ENCODE measurements around the gene NPAS4. TPM values are rescaled to one million over a fixed set of nuclear protein-coding genes. Genes with fewer than 3 reads are reported as not detected.

Gene NPAS4
- total and polyA plus RNA-seq, 9 of the 15 experiments (the other 6 are each of a cell fraction or from before 2014, with no cell fraction given): not detected

DNA sequence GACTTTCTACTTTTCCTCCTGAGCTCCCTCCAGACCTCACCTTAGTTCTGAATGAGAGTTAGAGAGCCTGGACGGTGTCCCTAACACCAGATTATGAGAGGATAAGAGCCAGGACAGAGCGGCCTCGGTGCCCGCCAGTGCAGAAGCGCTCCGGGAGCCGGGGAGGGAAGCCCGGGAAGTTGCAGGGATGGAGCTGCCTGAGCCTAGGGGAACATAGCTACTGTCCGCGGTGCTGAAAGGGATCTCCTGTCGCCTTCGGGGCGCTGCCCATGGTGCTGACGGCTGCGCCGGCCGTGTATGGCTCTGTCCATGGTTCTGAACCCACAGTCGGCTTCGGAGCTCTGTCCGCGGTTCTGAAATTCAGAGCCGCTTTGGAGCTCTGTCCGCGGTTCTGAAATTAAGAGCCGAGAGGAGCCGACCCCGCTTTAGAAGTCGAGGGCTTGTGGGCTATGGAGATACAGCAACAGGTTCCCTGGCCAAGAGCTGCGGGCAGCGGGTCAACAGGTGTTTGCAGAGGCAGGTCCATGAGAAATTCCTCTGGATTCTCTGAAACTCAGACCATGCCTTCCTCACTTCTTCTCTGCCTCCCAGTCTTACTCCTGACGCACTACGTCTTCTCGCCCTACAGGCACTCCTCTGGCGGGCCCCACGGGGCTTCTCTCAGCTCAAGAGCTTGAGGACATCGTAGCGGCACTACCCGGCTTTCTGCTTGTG is 814 bp downstream of the NPAS4 start:
- ChIA-PET POLR2A (interaction anchor here (0.7 to 1.3 kb wide), 10 partner anchors 9 to 423 kb away, joined by 3 to 6 read pairs (median 3); partner anchors contain the start of genes MRPL11 and YIF1A), CTCF (ENCODE audit: low intra/inter-chr PET ratio) (interaction anchor here (0.6 to 1.3 kb wide), 3 partner anchors 8 to 112 kb away, joined by 3 to 4 read pairs (median 4); no protein-coding TSS in a partner anchor)
- Histone ChIP-seq H3K27ac (ENCODE audit: extremely low read depth, low read depth, low read length) (no peak overlapping the region), H3K4me3 (no peak overlapping the region), H3K4me1 (replicated peaks in 1 of 2; ENCODE audit: control insufficient read depth in 2 of 2, insufficient read depth in 2 of 2, low read length in 2 of 2) (peaks cover 2 to 13% of the 10 kb centered on the region in 2 experiments; a peak in 2 of 5 replicates), H3K9me1 (ENCODE audit: control insufficient read depth, insufficient read depth, low read length) (peaks cover 6% of the 10 kb centered on the region), H3K4me2 (ENCODE audit: insufficient read depth, low read length) (no peak overlapping the region), H4K20me1 (replicated peaks; ENCODE audit: control insufficient read depth, insufficient read depth, low read length) (peaks cover 16% of the 10 kb centered on the region), H3K9me3 (replicated peaks; ENCODE audit: control insufficient read depth, insufficient read depth, low read depth, low read length) (no peaks in the 10 kb centered on the region), H3K27me3 (ENCODE audit: control insufficient read depth in 2 of 2, insufficient read depth in 2 of 2, low read length in 2 of 2) (peaks cover 0 to 9% of the 10 kb centered on the region in 2 experiments; a peak in 1 of 5 replicates), H3K79me2 (ENCODE audit: control insufficient read depth, insufficient read depth, low read length) (no peaks in the 10 kb centered on the region), H3K9ac (ENCODE audit: insufficient read depth in 1 of 2, low read depth in 2 of 2, low read length in 2 of 2) (no peak overlapping the region), H2AFZ (ENCODE audit: low read depth, low read length) (no peak overlapping the region), H3K36me3 (ENCODE audit: control insufficient read depth, insufficient read depth, low read length) (no peaks in the 10 kb centered on the region)
- ATAC-seq (peak; percentile 75), DNase-seq (ENCODE audit: extremely low read depth in 1 of 4, low spot score in 3 of 4) (peak; percentile 86 to 91 (median 90)), FAIRE-seq (peak; percentile 70)
- BruUV-seq (replicated peaks): no TSS peak
- WGBS (ENCODE audit: insufficient coverage, low coverage, missing lambda C conversion rate): 11% methylated on average over 36 of the region's 38 CpGs
- in situ Hi-C loops (cut with MboI): no loop called here
- intact Hi-C loops (cut with micrococcal nuclease): no loop called here
- peak; percentile 79 for TF ChIP-seq ZNF143 (CRISPR knock-in tag; IDR thresholded peaks at IDR 0.05)
- TF ChIP-seq, protein P1, sequence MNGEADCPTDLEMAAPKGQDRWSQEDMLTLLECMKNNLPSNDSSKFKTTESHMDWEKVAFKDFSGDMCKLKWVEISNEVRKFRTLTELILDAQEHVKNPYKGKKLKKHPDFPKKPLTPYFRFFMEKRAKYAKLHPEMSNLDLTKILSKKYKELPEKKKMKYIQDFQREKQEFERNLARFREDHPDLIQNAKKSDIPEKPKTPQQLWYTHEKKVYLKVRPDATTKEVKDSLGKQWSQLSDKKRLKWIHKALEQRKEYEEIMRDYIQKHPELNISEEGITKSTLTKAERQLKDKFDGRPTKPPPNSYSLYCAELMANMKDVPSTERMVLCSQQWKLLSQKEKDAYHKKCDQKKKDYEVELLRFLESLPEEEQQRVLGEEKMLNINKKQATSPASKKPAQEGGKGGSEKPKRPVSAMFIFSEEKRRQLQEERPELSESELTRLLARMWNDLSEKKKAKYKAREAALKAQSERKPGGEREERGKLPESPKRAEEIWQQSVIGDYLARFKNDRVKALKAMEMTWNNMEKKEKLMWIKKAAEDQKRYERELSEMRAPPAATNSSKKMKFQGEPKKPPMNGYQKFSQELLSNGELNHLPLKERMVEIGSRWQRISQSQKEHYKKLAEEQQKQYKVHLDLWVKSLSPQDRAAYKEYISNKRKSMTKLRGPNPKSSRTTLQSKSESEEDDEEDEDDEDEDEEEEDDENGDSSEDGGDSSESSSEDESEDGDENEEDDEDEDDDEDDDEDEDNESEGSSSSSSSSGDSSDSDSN (IDR thresholded peaks at IDR 0.05; ENCODE audit: borderline replicate concordance in 1 of 2, low read depth in 2 of 2, low read length in 2 of 2): peak in 1 of 2 experiments; percentile 87; a peak in 2 of 4 replicates
- TF ChIP-seq NR2C2 (CRISPR knock-in tag; IDR thresholded peaks at IDR 0.05): peak; percentile 98
- TF ChIP-seq NR2C2 (tag; IDR thresholded peaks at IDR 0.05): peak; percentile 67; the same call in 1 of the 2 replicates
- TF ChIP-seq ZNF551 (CRISPR knock-in tag; IDR thresholded peaks at IDR 0.05): no peak
- peak; percentile 85 for TF ChIP-seq ZNF324 (CRISPR knock-in tag; IDR thresholded peaks at IDR 0.05)
- peak; percentile 100 for TF ChIP-seq KAT7 (CRISPR knock-in tag; IDR thresholded peaks at IDR 0.05; ENCODE audit: borderline replicate concordance)
- TF ChIP-seq MTF1 (CRISPR knock-in tag; IDR thresholded peaks at IDR 0.05; ENCODE audit: borderline replicate concordance): peak; percentile 97
- TF ChIP-seq, protein P2, sequence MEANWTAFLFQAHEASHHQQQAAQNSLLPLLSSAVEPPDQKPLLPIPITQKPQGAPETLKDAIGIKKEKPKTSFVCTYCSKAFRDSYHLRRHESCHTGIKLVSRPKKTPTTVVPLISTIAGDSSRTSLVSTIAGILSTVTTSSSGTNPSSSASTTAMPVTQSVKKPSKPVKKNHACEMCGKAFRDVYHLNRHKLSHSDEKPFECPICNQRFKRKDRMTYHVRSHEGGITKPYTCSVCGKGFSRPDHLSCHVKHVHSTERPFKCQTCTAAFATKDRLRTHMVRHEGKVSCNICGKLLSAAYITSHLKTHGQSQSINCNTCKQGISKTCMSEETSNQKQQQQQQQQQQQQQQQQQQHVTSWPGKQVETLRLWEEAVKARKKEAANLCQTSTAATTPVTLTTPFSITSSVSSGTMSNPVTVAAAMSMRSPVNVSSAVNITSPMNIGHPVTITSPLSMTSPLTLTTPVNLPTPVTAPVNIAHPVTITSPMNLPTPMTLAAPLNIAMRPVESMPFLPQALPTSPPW (CRISPR knock-in tag; IDR thresholded peaks at IDR 0.05): peak; percentile 92
- TF ChIP-seq, protein P3, sequence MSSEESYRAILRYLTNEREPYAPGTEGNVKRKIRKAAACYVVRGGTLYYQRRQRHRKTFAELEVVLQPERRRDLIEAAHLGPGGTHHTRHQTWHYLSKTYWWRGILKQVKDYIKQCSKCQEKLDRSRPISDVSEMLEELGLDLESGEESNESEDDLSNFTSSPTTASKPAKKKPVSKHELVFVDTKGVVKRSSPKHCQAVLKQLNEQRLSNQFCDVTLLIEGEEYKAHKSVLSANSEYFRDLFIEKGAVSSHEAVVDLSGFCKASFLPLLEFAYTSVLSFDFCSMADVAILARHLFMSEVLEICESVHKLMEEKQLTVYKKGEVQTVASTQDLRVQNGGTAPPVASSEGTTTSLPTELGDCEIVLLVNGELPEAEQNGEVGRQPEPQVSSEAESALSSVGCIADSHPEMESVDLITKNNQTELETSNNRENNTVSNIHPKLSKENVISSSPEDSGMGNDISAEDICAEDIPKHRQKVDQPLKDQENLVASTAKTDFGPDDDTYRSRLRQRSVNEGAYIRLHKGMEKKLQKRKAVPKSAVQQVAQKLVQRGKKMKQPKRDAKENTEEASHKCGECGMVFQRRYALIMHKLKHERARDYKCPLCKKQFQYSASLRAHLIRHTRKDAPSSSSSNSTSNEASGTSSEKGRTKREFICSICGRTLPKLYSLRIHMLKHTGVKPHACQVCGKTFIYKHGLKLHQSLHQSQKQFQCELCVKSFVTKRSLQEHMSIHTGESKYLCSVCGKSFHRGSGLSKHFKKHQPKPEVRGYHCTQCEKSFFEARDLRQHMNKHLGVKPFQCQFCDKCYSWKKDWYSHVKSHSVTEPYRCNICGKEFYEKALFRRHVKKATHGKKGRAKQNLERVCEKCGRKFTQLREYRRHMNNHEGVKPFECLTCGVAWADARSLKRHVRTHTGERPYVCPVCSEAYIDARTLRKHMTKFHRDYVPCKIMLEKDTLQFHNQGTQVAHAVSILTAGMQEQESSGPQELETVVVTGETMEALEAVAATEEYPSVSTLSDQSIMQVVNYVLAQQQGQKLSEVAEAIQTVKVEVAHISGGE (CRISPR knock-in tag; IDR thresholded peaks at IDR 0.05): peak; percentile 49 to 95 (median 72); a peak in 4 of 6 replicates
- TF ChIP-seq GATAD2B (IDR thresholded peaks at IDR 0.05; ENCODE audit: borderline replicate concordance): peak; percentile 64; the same call in 1 of the 2 replicates
